Nephron (organoid): ENCODE results near the gene PLB1.

Experiments used
- H3K27ac Mint-ChIP-seq, 3 experiments: 2 replicates each; pipeline ENCODE4 v1.8.0; 2020; ENCODE audit warnings: mixed read lengths in 3 of 3, mild to moderate bottlenecking in 2 of 3, moderate library complexity in 1 of 3
- H3K27me3 Mint-ChIP-seq: 2 replicates; pipeline ENCODE4 v1.8.0; 2021; ENCODE audit warnings: low read depth, mild to moderate bottlenecking, moderate library complexity, mixed read lengths
- H3K36me3 Mint-ChIP-seq: 2 replicates; pipeline ENCODE4 v1.8.0; 2020; ENCODE audit warnings: low read depth, mixed read lengths
- H3K4me1 Mint-ChIP-seq: 2 replicates; pipeline ENCODE4 v1.8.0; 2020; ENCODE audit warnings: mixed read lengths
- H3K4me3 Mint-ChIP-seq, 3 experiments: 2 replicates each; pipeline ENCODE4 v1.8.0; 2020; ENCODE audit warnings: mild to moderate bottlenecking in 3 of 3, mixed read lengths in 3 of 3, moderate library complexity in 2 of 3
- H3K9me3 Mint-ChIP-seq: 2 replicates; pipeline ENCODE4 v1.8.0; 2020; ENCODE audit warnings: mixed read lengths
- TF ChIP-seq, protein P1 (sequence below), 3 experiments: fragments of 200-600 bp; sonication (generic); IDR thresholded peaks; one replicate each; pipeline ENCODE4 v1.5.0; 2021; ENCODE audit warnings: antibody characterized with exemption in 3 of 3; ENCODE audit not compliant: unreplicated experiment in 3 of 3

PLB1 gene

DNA sequence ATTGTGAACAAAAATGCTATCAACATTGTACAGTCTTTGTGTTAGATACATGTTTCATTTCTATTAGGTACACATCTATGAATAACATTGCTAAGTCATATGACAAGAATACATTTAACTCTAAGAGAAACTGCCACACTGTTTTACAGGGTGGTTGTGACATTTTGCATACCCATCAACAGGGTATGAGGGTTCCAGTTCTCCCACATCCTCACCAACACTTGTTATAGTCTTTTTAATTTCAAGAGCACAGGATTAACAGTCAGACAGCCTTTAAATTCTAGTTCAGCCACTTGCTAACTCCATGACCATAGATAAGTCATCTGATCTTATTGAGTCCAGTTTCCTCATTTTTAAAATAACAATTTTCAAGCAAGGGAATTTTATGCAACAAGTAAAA lies 163.3 kb downstream of the PLB1 start:
- H3K27ac Mint-ChIP-seq, result peak overlapping the region in 1 of 3 experiments; percentile 81
- TF ChIP-seq, protein P1, sequence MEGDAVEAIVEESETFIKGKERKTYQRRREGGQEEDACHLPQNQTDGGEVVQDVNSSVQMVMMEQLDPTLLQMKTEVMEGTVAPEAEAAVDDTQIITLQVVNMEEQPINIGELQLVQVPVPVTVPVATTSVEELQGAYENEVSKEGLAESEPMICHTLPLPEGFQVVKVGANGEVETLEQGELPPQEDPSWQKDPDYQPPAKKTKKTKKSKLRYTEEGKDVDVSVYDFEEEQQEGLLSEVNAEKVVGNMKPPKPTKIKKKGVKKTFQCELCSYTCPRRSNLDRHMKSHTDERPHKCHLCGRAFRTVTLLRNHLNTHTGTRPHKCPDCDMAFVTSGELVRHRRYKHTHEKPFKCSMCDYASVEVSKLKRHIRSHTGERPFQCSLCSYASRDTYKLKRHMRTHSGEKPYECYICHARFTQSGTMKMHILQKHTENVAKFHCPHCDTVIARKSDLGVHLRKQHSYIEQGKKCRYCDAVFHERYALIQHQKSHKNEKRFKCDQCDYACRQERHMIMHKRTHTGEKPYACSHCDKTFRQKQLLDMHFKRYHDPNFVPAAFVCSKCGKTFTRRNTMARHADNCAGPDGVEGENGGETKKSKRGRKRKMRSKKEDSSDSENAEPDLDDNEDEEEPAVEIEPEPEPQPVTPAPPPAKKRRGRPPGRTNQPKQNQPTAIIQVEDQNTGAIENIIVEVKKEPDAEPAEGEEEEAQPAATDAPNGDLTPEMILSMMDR (IDR thresholded peaks at IDR 0.05; ENCODE audit: unreplicated experiment in 3 of 3), result no peak
- H3K4me1 Mint-ChIP-seq, result peaks cover 59% of the 10 kb centered on the region
- no peak overlapping the region for H3K4me3 Mint-ChIP-seq
- H3K27me3 Mint-ChIP-seq, result no peaks in the 10 kb centered on the region
- no peaks in the 10 kb centered on the region for H3K36me3 Mint-ChIP-seq
- H3K9me3 Mint-ChIP-seq, result peaks cover 2% of the 10 kb centered on the region

GRCh38 chr2:28661589-28662001 lies 165.7 kb downstream of the PLB1 start:
- Mint-ChIP-seq H3K4me3 (no peak overlapping the region), H3K27ac (peak overlapping the region; percentile 61 to 99 (median 99)), H3K4me1 (peaks cover 66% of the 10 kb centered on the region), H3K9me3 (peaks cover 2% of the 10 kb centered on the region), H3K36me3 (no peaks in the 10 kb centered on the region), H3K27me3 (no peaks in the 10 kb centered on the region)
- TF ChIP-seq, protein P1 (IDR thresholded peaks at IDR 0.05; ENCODE audit: unreplicated experiment in 3 of 3), result no peak

DNA sequence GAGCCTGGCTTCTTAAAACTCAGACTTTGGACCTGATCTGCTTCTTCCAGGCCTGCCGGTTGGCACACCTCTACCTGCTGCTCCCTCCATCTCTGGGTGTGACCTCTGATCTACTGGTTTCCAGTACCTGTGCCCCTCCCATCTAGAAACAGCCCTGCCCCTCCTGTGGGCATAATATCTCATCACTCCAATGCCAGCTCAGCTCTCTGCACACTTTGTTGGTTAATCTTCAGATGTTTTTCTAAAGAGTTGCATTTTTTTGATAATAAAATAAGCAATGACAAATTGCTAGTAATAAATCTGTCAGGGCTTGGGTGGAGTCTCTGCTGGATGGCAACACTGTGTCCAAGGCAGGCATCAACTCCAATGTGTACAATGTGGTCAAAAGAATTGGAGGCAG lies 166.2 kb downstream of the PLB1 start:
- TF ChIP-seq, protein P1 (IDR thresholded peaks at IDR 0.05; ENCODE audit: unreplicated experiment in 3 of 3), result no peak
- H3K4me1 Mint-ChIP-seq, result peaks cover 71% of the 10 kb centered on the region
- peaks cover 2% of the 10 kb centered on the region for H3K9me3 Mint-ChIP-seq
- H3K27ac Mint-ChIP-seq, result peak overlapping the region; percentile 61 to 99 (median 99)
- H3K36me3 Mint-ChIP-seq, result no peaks in the 10 kb centered on the region
- H3K4me3 Mint-ChIP-seq, result peak overlapping the region in 1 of 3 experiments; percentile 22
- H3K27me3 Mint-ChIP-seq, result no peaks in the 10 kb centered on the region

DNA sequence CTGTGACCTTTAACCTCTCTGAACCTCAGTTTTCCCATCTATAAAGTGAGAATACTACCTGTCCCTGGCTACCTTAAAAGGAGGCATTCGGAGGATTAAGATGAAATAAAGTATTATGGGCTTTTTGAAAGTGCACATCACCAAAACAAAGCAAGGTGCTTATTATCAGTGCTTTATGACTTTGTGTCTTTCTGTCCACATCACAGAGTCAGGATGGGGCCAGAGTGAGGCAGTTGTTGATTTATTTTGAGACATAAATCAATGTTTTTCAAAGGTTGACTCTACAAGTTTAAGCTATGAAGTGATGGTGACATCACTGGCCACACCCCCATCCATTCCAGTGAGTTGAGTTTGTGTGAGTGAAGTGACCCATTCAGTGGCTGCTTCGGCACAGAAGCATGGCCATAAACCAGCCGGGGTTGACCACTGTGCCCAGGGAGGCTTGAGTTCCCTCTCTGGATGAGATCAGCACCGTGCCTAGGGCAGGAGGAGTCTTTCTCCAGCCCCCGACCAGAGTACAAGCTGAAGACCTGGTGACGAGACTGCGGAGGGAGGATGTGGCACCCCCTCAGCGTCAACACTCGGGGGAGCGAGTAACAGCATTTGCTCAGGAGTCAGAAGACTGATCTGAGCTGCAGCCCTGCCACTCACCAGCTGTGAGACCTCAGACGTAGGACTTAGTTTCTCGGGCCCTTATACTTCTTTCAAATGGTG lies 166.8 kb downstream of the PLB1 start:
- H3K4me1 Mint-ChIP-seq, result peaks cover 69% of the 10 kb centered on the region
- H3K27ac Mint-ChIP-seq, result peak overlapping the region; percentile 99
- TF ChIP-seq, protein P1 (IDR thresholded peaks at IDR 0.05; ENCODE audit: unreplicated experiment in 3 of 3), result no peak
- peak overlapping the region in 2 of 3 experiments; percentile 11 to 22 for H3K4me3 Mint-ChIP-seq
- no peaks in the 10 kb centered on the region for H3K27me3 Mint-ChIP-seq
- no peaks in the 10 kb centered on the region for H3K36me3 Mint-ChIP-seq
- peaks cover 2% of the 10 kb centered on the region for H3K9me3 Mint-ChIP-seq

GRCh38 chr2:28663359-28663758 lies 167.5 kb downstream of the PLB1 start:
- Mint-ChIP-seq H3K27ac (peak overlapping the region; percentile 99), H3K9me3 (no peaks in the 10 kb centered on the region), H3K4me1 (peaks cover 65% of the 10 kb centered on the region), H3K36me3 (no peaks in the 10 kb centered on the region), H3K27me3 (no peaks in the 10 kb centered on the region), H3K4me3 (peak overlapping the region in 1 of 3 experiments; percentile 4)
- TF ChIP-seq, protein P1 (IDR thresholded peaks at IDR 0.05; ENCODE audit: unreplicated experiment in 3 of 3), result peak in 1 of 3 experiments; percentile 21
